Neural cell (in vitro differentiated cells): Measurements from ENCODE around the gene TP53I11. TPM values are rescaled to one million over a fixed set of nuclear protein-coding genes. Genes with fewer than 3 reads are reported as not detected.

Source experiments
- H2AFZ ChIP-seq: fragments of 200-600, 300-800 bp; sonication (generic), shearing (Covaris generic); 2 replicates; pipeline ENCODE4 v1.6.0; 2014; ENCODE audit warnings: low read depth, mild to moderate bottlenecking, antibody characterized with exemption, low read length, moderate library complexity
- H3F3A ChIP-seq: fragments of 200-600 bp; shearing (Covaris generic); 2 replicates; pipeline ENCODE4 v1.6.1; 2016; ENCODE audit warnings: mild to moderate bottlenecking, moderate library complexity, mixed read lengths, antibody characterized with exemption, low read length; ENCODE audit not compliant: insufficient read depth, poor library complexity, severe bottlenecking
- H3K27ac ChIP-seq: fragments of 200-600, 300-800 bp; sonication (generic), shearing (Covaris generic); 2 replicates; pipeline ENCODE4 v1.5.1; 2014; ENCODE audit warnings: mild to moderate bottlenecking, low read length, moderate library complexity
- H3K27me3 ChIP-seq: fragments of 300-800, 200-600 bp; sonication (generic), shearing (Covaris generic); 2 replicates; pipeline ENCODE4 v1.6.0; 2014; ENCODE audit warnings: mild to moderate bottlenecking, low read depth, low read length, moderate library complexity; ENCODE audit not compliant: insufficient read depth
- H3K36me3 ChIP-seq: fragments of 300-800, 200-600 bp; sonication (generic), shearing (Covaris generic); 2 replicates; pipeline ENCODE4 v1.5.1; 2014; ENCODE audit warnings: mild to moderate bottlenecking, antibody characterized with exemption, low read length, moderate library complexity; ENCODE audit not compliant: insufficient read depth
- H3K4me2 ChIP-seq: fragments of 300-800, 200-600 bp; sonication (generic), shearing (Covaris generic); 2 replicates; pipeline ENCODE4 v1.6.0; 2014; ENCODE audit warnings: mild to moderate bottlenecking, low read length
- H3K4me3 ChIP-seq: fragments of 300-800, 200-600 bp; sonication (generic), shearing (Covaris generic); 2 replicates; pipeline ENCODE4 v1.5.1; 2014; ENCODE audit warnings: mild to moderate bottlenecking, low read length, moderate library complexity
- H3K79me2 ChIP-seq: fragments of 200-600 bp; shearing (Covaris generic); replicated peaks from 2 replicates; pipeline ENCODE4 v1.6.0; 2014; ENCODE audit warnings: mild to moderate bottlenecking, low read length, moderate library complexity; ENCODE audit not compliant: insufficient read depth
- H3K9ac ChIP-seq: fragments of 300-800, 200-600 bp; sonication (generic), shearing (Covaris generic); 2 replicates; pipeline ENCODE4 v1.6.1; 2016; ENCODE audit warnings: mild to moderate bottlenecking, low read length, mixed read lengths
- H3K9me2 ChIP-seq: fragments of 200-600 bp; shearing (Covaris generic); 2 replicates; pipeline ENCODE4 v1.6.1; 2016; ENCODE audit warnings: mild to moderate bottlenecking, low read length, mixed read lengths; ENCODE audit not compliant: insufficient read depth
- H3K9me3 ChIP-seq: fragments of 200-600, 300-800 bp; sonication (generic), shearing (Covaris generic); 2 replicates; pipeline ENCODE4 v1.6.1; 2016; ENCODE audit warnings: mild to moderate bottlenecking, mixed run types, low read length, moderate library complexity, mixed read lengths
- H4K20me1 ChIP-seq: fragments of 200-600 bp; shearing (Covaris generic); 2 replicates; pipeline ENCODE4 v1.6.1; 2016; ENCODE audit warnings: mild to moderate bottlenecking, mixed run types; ENCODE audit not compliant: insufficient read depth
- CTCF ChIP-seq: fragments of 450-650 bp; IDR thresholded peaks from 2 replicates; pipeline ENCODE4 v1.5.1; 2014; ENCODE audit warnings: antibody characterized with exemption, mild to moderate bottlenecking, moderate library complexity; ENCODE audit not compliant: poor library complexity, severe bottlenecking
- EP300 ChIP-seq: fragments of 450-650 bp; conservative IDR thresholded peaks from 2 replicates; pipeline ENCODE4 v1.6.1; 2014; ENCODE audit warnings: antibody characterized with exemption, mild to moderate bottlenecking, moderate library complexity; ENCODE audit not compliant: poor library complexity, severe bottlenecking
- EZH2 ChIP-seq: fragments of 200-600, 300-800 bp; shearing (Covaris generic), sonication (generic); IDR thresholded peaks from 2 replicates; pipeline ENCODE4 v1.6.1; 2014; ENCODE audit warnings: antibody characterized with exemption, low read length, borderline replicate concordance, mild to moderate bottlenecking; ENCODE audit not compliant: insufficient read depth, poor library complexity, severe bottlenecking
- MXI1 ChIP-seq: fragments of 450-650 bp; conservative IDR thresholded peaks from 2 replicates; pipeline ENCODE4 v1.6.1; 2014; ENCODE audit warnings: antibody characterized with exemption, mild to moderate bottlenecking; ENCODE audit not compliant: poor library complexity, severe bottlenecking
- POLR2AphosphoS5 ChIP-seq: IDR thresholded peaks from 2 replicates; pipeline ENCODE4 v1.6.1; 2012
- RAD21 ChIP-seq: fragments of 450-650 bp; conservative IDR thresholded peaks from 2 replicates; pipeline ENCODE4 v1.6.1; 2014; ENCODE audit warnings: antibody characterized with exemption, mild to moderate bottlenecking, moderate library complexity
- REST ChIP-seq: IDR thresholded peaks from 2 replicates; pipeline ENCODE4 v1.6.1; 2012; ENCODE audit warnings: borderline replicate concordance
- SMC3 ChIP-seq: fragments of 450-650 bp; conservative IDR thresholded peaks from 2 replicates; pipeline ENCODE4 v1.6.1; 2014; ENCODE audit warnings: antibody characterized with exemption, mild to moderate bottlenecking, moderate library complexity; ENCODE audit not compliant: poor library complexity
- TAF1 ChIP-seq: IDR thresholded peaks from 2 replicates; pipeline ENCODE4 v1.6.1; 2012; ENCODE audit warnings: low read depth
- polyA plus RNA-seq: library from polyadenylated mRNA; depleted of rRNA; stranded (reverse); fragments of >200 nt; gene quantifications from 2 replicates; pipeline ENCODE4 v1.2.3, GENCODE V29; 2014

Gene TP53I11
- polyA plus RNA-seq, 1 donor from 2014 or later = 30.0 TPM

- no peaks in the 10 kb centered on the region for H3F3A ChIP-seq
- H3K27ac ChIP-seq = no peak overlapping the region
- no peak overlapping the region for H3K4me2 ChIP-seq
- H3K4me3 ChIP-seq = no peak overlapping the region
- H3K79me2 ChIP-seq = no peaks in the 10 kb centered on the region
- TF ChIP-seq TAF1 (no peak), RAD21 (no peak), MXI1 (no peak)
- H3K36me3 ChIP-seq = no peaks in the 10 kb centered on the region
- H4K20me1 ChIP-seq = no peaks in the 10 kb centered on the region
- H3K9ac ChIP-seq = no peak overlapping the region
- H2AFZ ChIP-seq = no peak overlapping the region
- H3K9me3 ChIP-seq = no peaks in the 10 kb centered on the region
- H3K9me2 ChIP-seq = no peaks in the 10 kb centered on the region
- no peaks in the 10 kb centered on the region for H3K27me3 ChIP-seq
These were observed 35.7 kb downstream of the TP53I11 start for GRCh38 chr11:44915004-44915403.

GRCh38 chr11:44914105-44914504, 36.6 kb downstream of the TP53I11 start:
- Histone ChIP-seq H3K27ac (no peak overlapping the region), H3K9ac (no peak overlapping the region)

More at GRCh38 chr11:44914105-44914504, 36.6 kb downstream of the TP53I11 start:
- Histone ChIP-seq H3K9me2 (no peaks in the 10 kb centered on the region), H3K4me2 (no peak overlapping the region), H3K4me3 (no peak overlapping the region), H4K20me1 (no peaks in the 10 kb centered on the region), H2AFZ (no peak overlapping the region), H3K27me3 (no peaks in the 10 kb centered on the region), H3K79me2 (no peaks in the 10 kb centered on the region), H3K36me3 (no peaks in the 10 kb centered on the region), H3K9me3 (no peaks in the 10 kb centered on the region), H3F3A (no peaks in the 10 kb centered on the region)
- TF ChIP-seq SMC3 (no peak), POLR2AphosphoS5 (no peak), REST (no peak), EZH2 (no peak), CTCF (no peak), RAD21 (no peak), EP300 (no peak), MXI1 (no peak), TAF1 (no peak)
